Measurements from ENCODE around the gene TSHZ2.
"Not testable (repeated sequence)": the region's sequence is repeated elsewhere in the genome, so short reads cannot be mapped to it uniquely, and the experiment has no call there.

TSHZ2 gene

GRCh38 chr20:52963131-52963530 is 9.0 kb upstream of the TSHZ2 start:
- H3K4me1 ChIP-seq (ENCODE audit: control insufficient read depth, insufficient read depth, low read length) = no peaks in the 10 kb centered on the region
- H3K9me3 ChIP-seq (ENCODE audit: control insufficient read depth in 2 of 2, low read length in 2 of 2) = peaks cover 0 to 3% of the 10 kb centered on the region in 2 donors
- H3K27me3 ChIP-seq (ENCODE audit: control insufficient read depth in 1 of 2, insufficient read depth in 2 of 2, low read length in 2 of 2) = no peaks in the 10 kb centered on the region
- no peak overlapping the region for H3K27ac ChIP-seq (ENCODE audit: low read length)
- no peak overlapping the region for H3K9ac ChIP-seq (ENCODE audit: low read length in 2 of 2)
- H3K4me3 ChIP-seq (ENCODE audit: low read length in 2 of 2) = no peak overlapping the region
- no peaks in the 10 kb centered on the region for H3K36me3 ChIP-seq (ENCODE audit: control insufficient read depth in 2 of 2, insufficient read depth in 2 of 2, low read length in 2 of 2)

- Histone ChIP-seq H3K9ac (ENCODE audit: low read length in 2 of 2) (no peak overlapping the region), H3K9me3 (ENCODE audit: control insufficient read depth in 2 of 2, low read length in 2 of 2) (peaks cover 0 to 3% of the 10 kb centered on the region in 2 donors)
These were observed 8.0 kb upstream of the TSHZ2 start for GRCh38 chr20:52964131-52964530.

GRCh38 chr20:52965380-52965779 is 6.8 kb upstream of the TSHZ2 start:
- Histone ChIP-seq H3K36me3 (ENCODE audit: control insufficient read depth in 2 of 2, insufficient read depth in 2 of 2, low read length in 2 of 2) (no peaks in the 10 kb centered on the region), H3K27ac (ENCODE audit: low read length) (no peak overlapping the region), H3K27me3 (ENCODE audit: control insufficient read depth in 1 of 2, insufficient read depth in 2 of 2, low read length in 2 of 2) (peaks cover 0 to 2% of the 10 kb centered on the region in 2 donors), H3K4me1 (ENCODE audit: control insufficient read depth, insufficient read depth, low read length) (no peaks in the 10 kb centered on the region), H3K4me3 (ENCODE audit: low read length in 2 of 2) (no peak overlapping the region), H3K9ac (ENCODE audit: low read length in 2 of 2) (no peak overlapping the region), H3K9me3 (ENCODE audit: control insufficient read depth in 2 of 2, low read length in 2 of 2) (peaks cover 0 to 3% of the 10 kb centered on the region in 2 donors)

More at GRCh38 chr20:52964131-52964530, 8.0 kb upstream of the TSHZ2 start:
- H3K4me1 ChIP-seq (ENCODE audit: control insufficient read depth, insufficient read depth, low read length) = no peaks in the 10 kb centered on the region
- H3K36me3 ChIP-seq (ENCODE audit: control insufficient read depth in 2 of 2, insufficient read depth in 2 of 2, low read length in 2 of 2) = no peaks in the 10 kb centered on the region
- H3K4me3 ChIP-seq (ENCODE audit: low read length in 2 of 2) = no peak overlapping the region
- peaks cover 0 to 2% of the 10 kb centered on the region in 2 donors for H3K27me3 ChIP-seq (ENCODE audit: control insufficient read depth in 1 of 2, insufficient read depth in 2 of 2, low read length in 2 of 2)
- H3K27ac ChIP-seq (ENCODE audit: low read length) = no peak overlapping the region

GRCh38 chr20:52965819-52966218 is 6.3 kb upstream of the TSHZ2 start:
- Histone ChIP-seq H3K27me3 (ENCODE audit: control insufficient read depth in 1 of 2, insufficient read depth in 2 of 2, low read length in 2 of 2) (peaks cover 2 to 3% of the 10 kb centered on the region in 2 donors), H3K36me3 (ENCODE audit: control insufficient read depth in 2 of 2, insufficient read depth in 2 of 2, low read length in 2 of 2) (no peaks in the 10 kb centered on the region), H3K9ac (ENCODE audit: low read length in 2 of 2) (no peak overlapping the region), H3K27ac (ENCODE audit: low read length) (no peak overlapping the region), H3K4me3 (ENCODE audit: low read length in 2 of 2) (no peak overlapping the region), H3K9me3 (ENCODE audit: control insufficient read depth in 2 of 2, low read length in 2 of 2) (peaks cover 0 to 3% of the 10 kb centered on the region in 2 donors), H3K4me1 (ENCODE audit: control insufficient read depth, insufficient read depth, low read length) (no peaks in the 10 kb centered on the region)

GRCh38 chr20:52966543-52966942 is 5.6 kb upstream of the TSHZ2 start:
- H3K27me3 ChIP-seq (ENCODE audit: control insufficient read depth in 1 of 2, insufficient read depth in 2 of 2, low read length in 2 of 2); H3K9me3 ChIP-seq (ENCODE audit: control insufficient read depth in 2 of 2, low read length in 2 of 2); H3K4me3 ChIP-seq (ENCODE audit: low read length in 2 of 2); H3K36me3 ChIP-seq (ENCODE audit: control insufficient read depth in 2 of 2, insufficient read depth in 2 of 2, low read length in 2 of 2); H3K4me1 ChIP-seq (ENCODE audit: control insufficient read depth, insufficient read depth, low read length); H3K27ac ChIP-seq (ENCODE audit: low read length); H3K9ac ChIP-seq (ENCODE audit: low read length in 2 of 2): not testable (repeated sequence)

- Histone ChIP-seq H3K27me3 (ENCODE audit: control insufficient read depth in 1 of 2, insufficient read depth in 2 of 2, low read length in 2 of 2) (peaks cover 10 to 14% of the 10 kb centered on the region in 2 donors), H3K27ac (ENCODE audit: low read length) (no peak overlapping the region), H3K9ac (ENCODE audit: low read length in 2 of 2) (no peak overlapping the region), H3K4me3 (ENCODE audit: low read length in 2 of 2) (peak overlapping the region; percentile 67 to 73), H3K4me1 (ENCODE audit: control insufficient read depth, insufficient read depth, low read length) (peaks cover 3% of the 10 kb centered on the region), H3K36me3 (ENCODE audit: control insufficient read depth in 2 of 2, insufficient read depth in 2 of 2, low read length in 2 of 2) (no peaks in the 10 kb centered on the region), H3K9me3 (ENCODE audit: control insufficient read depth in 2 of 2, low read length in 2 of 2) (peaks cover 0 to 4% of the 10 kb centered on the region in 2 donors)
These were observed 514 bp upstream of the TSHZ2 start for GRCh38 chr20:52971498-52972189.

GRCh38 chr20:52972965-52973819 is 1.0 kb downstream of the TSHZ2 start:
- Histone ChIP-seq H3K27me3 (ENCODE audit: control insufficient read depth in 1 of 2, insufficient read depth in 2 of 2, low read length in 2 of 2) (peaks cover 10 to 14% of the 10 kb centered on the region in 2 donors), H3K9ac (ENCODE audit: low read length in 2 of 2) (peak overlapping the region; percentile 29 to 51), H3K4me3 (ENCODE audit: low read length in 2 of 2) (peak overlapping the region; percentile 55 to 73), H3K36me3 (ENCODE audit: control insufficient read depth in 2 of 2, insufficient read depth in 2 of 2, low read length in 2 of 2) (no peaks in the 10 kb centered on the region), H3K9me3 (ENCODE audit: control insufficient read depth in 2 of 2, low read length in 2 of 2) (peaks cover 0 to 4% of the 10 kb centered on the region in 2 donors), H3K27ac (ENCODE audit: low read length) (peak overlapping the region; percentile 18), H3K4me1 (ENCODE audit: control insufficient read depth, insufficient read depth, low read length) (peaks cover 3% of the 10 kb centered on the region)

GRCh38 chr20:52974179-52974594 is 2.0 kb downstream of the TSHZ2 start:
- Histone ChIP-seq H3K36me3 (ENCODE audit: control insufficient read depth in 2 of 2, insufficient read depth in 2 of 2, low read length in 2 of 2) (no peaks in the 10 kb centered on the region), H3K4me3 (ENCODE audit: low read length in 2 of 2) (peak overlapping the region; percentile 13 to 73), H3K4me1 (ENCODE audit: control insufficient read depth, insufficient read depth, low read length) (peaks cover 3% of the 10 kb centered on the region), H3K27me3 (ENCODE audit: control insufficient read depth in 1 of 2, insufficient read depth in 2 of 2, low read length in 2 of 2) (peaks cover 8 to 14% of the 10 kb centered on the region in 2 donors), H3K9me3 (ENCODE audit: control insufficient read depth in 2 of 2, low read length in 2 of 2) (peaks cover 0 to 4% of the 10 kb centered on the region in 2 donors), H3K9ac (ENCODE audit: low read length in 2 of 2) (peak overlapping the region in 1 of 2 donors; percentile 34), H3K27ac (ENCODE audit: low read length) (no peak overlapping the region)

- Histone ChIP-seq H3K27me3 (ENCODE audit: control insufficient read depth in 1 of 2, insufficient read depth in 2 of 2, low read length in 2 of 2) (peaks cover 8 to 14% of the 10 kb centered on the region in 2 donors), H3K36me3 (ENCODE audit: control insufficient read depth in 2 of 2, insufficient read depth in 2 of 2, low read length in 2 of 2) (no peaks in the 10 kb centered on the region), H3K4me3 (ENCODE audit: low read length in 2 of 2) (peak overlapping the region; percentile 31 to 73), H3K9ac (ENCODE audit: low read length in 2 of 2) (peak overlapping the region in 1 of 2 donors; percentile 34), H3K27ac (ENCODE audit: low read length) (no peak overlapping the region), H3K4me1 (ENCODE audit: control insufficient read depth, insufficient read depth, low read length) (peaks cover 3% of the 10 kb centered on the region), H3K9me3 (ENCODE audit: control insufficient read depth in 2 of 2, low read length in 2 of 2) (peaks cover 0 to 4% of the 10 kb centered on the region in 2 donors)
These were observed 3.0 kb downstream of the TSHZ2 start for GRCh38 chr20:52975029-52975732.

- peak overlapping the region in 1 of 2 donors; percentile 25 for H3K9ac ChIP-seq (ENCODE audit: low read length in 2 of 2)
- H3K4me1 ChIP-seq (ENCODE audit: control insufficient read depth, insufficient read depth, low read length) = peaks cover 3% of the 10 kb centered on the region
- peak overlapping the region; percentile 31 to 73 for H3K4me3 ChIP-seq (ENCODE audit: low read length in 2 of 2)
- no peak overlapping the region for H3K27ac ChIP-seq (ENCODE audit: low read length)
- H3K27me3 ChIP-seq (ENCODE audit: control insufficient read depth in 1 of 2, insufficient read depth in 2 of 2, low read length in 2 of 2) = peaks cover 8 to 11% of the 10 kb centered on the region in 2 donors
- H3K9me3 ChIP-seq (ENCODE audit: control insufficient read depth in 2 of 2, low read length in 2 of 2) = peaks cover 0 to 4% of the 10 kb centered on the region in 2 donors
- H3K36me3 ChIP-seq (ENCODE audit: control insufficient read depth in 2 of 2, insufficient read depth in 2 of 2, low read length in 2 of 2) = no peaks in the 10 kb centered on the region
These were observed 3.8 kb downstream of the TSHZ2 start for GRCh38 chr20:52975803-52976531.
